H1 (cell line): Measurements from ENCODE around the gene RCSD1. TPM values are rescaled to one million over a fixed set of nuclear protein-coding genes. Genes with fewer than 3 reads are reported as not detected.

Source experiments
- CTCF ChIA-PET: fragments of 300-600 bp; sonication (Branson Sonifier 250); formaldehyde crosslinking; loops from one replicate; lab custom pipeline; 2021; ENCODE audit not compliant: partially characterized antibody; lab: Charles Lee
- POLR2A ChIA-PET: fragments of 300-600 bp; sonication (Branson Sonifier 250); formaldehyde crosslinking; loops from one replicate; lab custom pipeline; 2021; ENCODE audit warnings: inconsistent platforms; ENCODE audit not compliant: partially characterized antibody; lab: Charles Lee
- DNase-seq, 2 experiments: peaks; one replicate each; pipeline versions ENCODE4 v3.0.0 to v3.0.0-alpha.2; 2010 to 2022; ENCODE audit warnings: low spot score in 2 of 2, low read depth in 1 of 2, mixed read lengths in 1 of 2
- FAIRE-seq: peaks from 2 replicates; lab custom pipeline; 2011; peaks lifted over from hg19 to GRCh38; lab: Jason Lieb, UNC
- H2AFZ ChIP-seq: 2 replicates; pipeline ENCODE4 v1.8.1; 2012; ENCODE audit warnings: low read length, inconsistent platforms
- H2AK5ac ChIP-seq: 2 replicates; pipeline ENCODE4 v1.6.1; 2013; ENCODE audit warnings: low read depth, low read length
- H2BK120ac ChIP-seq: replicated peaks from 2 replicates; pipeline ENCODE3; 2013; ENCODE audit warnings: low read depth, low read length, inconsistent platforms
- H2BK12ac ChIP-seq: 2 replicates; pipeline ENCODE4 v1.6.1; 2013; ENCODE audit warnings: low read depth, low read length
- H2BK15ac ChIP-seq: 2 replicates; pipeline ENCODE4 v1.6.1; 2013; ENCODE audit warnings: low read length
- H2BK20ac ChIP-seq: 2 replicates; pipeline ENCODE4 v1.6.1; 2013; ENCODE audit warnings: low read length
- H2BK5ac ChIP-seq: 2 replicates; pipeline ENCODE4 v1.6.1; 2013; ENCODE audit warnings: low read depth, low read length
- H3K14ac ChIP-seq: 2 replicates; pipeline ENCODE4 v1.6.1; 2013; ENCODE audit warnings: inconsistent platforms; ENCODE audit not compliant: insufficient read length
- H3K18ac ChIP-seq: 2 replicates; pipeline ENCODE4 v1.6.1; 2013; ENCODE audit warnings: low read length; ENCODE audit errors: extremely low read depth
- H3K23ac ChIP-seq: 2 replicates; pipeline ENCODE4 v1.6.1; 2013; ENCODE audit warnings: inconsistent platforms; ENCODE audit not compliant: insufficient read length
- H3K23me2 ChIP-seq: 2 replicates; pipeline ENCODE4 v1.6.1; 2013; ENCODE audit warnings: low read depth, low read length
- H3K27ac ChIP-seq: 2 replicates; pipeline ENCODE4 v1.6.1; 2011; ENCODE audit warnings: low read depth, low read length, inconsistent platforms
- H3K27me3 ChIP-seq, 4 experiments: replicated peaks in 1 of 4; 1 replicate in 1 of 4; 2 replicates in 3 of 4; pipeline versions ENCODE4 v1.6.1 to v1.8.1; 2011 to 2013; ENCODE audit warnings: low read length in 3 of 4, mild to moderate bottlenecking in 3 of 4, inconsistent platforms in 2 of 4, mixed read lengths in 2 of 4, moderate library complexity in 1 of 4; ENCODE audit not compliant: control insufficient read depth in 3 of 4, insufficient read depth in 3 of 4; ENCODE audit errors: extremely low read depth in 1 of 4
- H3K36me3 ChIP-seq, 4 experiments: 2 replicates each; pipeline versions ENCODE4 v1.6.1 to v1.8.1; 2011 to 2013; ENCODE audit warnings: mild to moderate bottlenecking in 4 of 4, low read length in 3 of 4, moderate library complexity in 2 of 4, control low read depth in 1 of 4, inconsistent platforms in 1 of 4; ENCODE audit not compliant: insufficient read depth in 4 of 4, control insufficient read depth in 2 of 4
- H3K4ac ChIP-seq: replicated peaks from 2 replicates; pipeline ENCODE3; 2013; ENCODE audit warnings: low read length, low read depth, mixed read lengths, inconsistent platforms; ENCODE audit not compliant: insufficient read length
- H3K4me1 ChIP-seq, 4 experiments: replicated peaks in 1 of 4; 1 replicate in 1 of 4; 2 replicates in 3 of 4; pipeline versions ENCODE4 v1.6.1 to v1.8.1; 2011 to 2013; ENCODE audit warnings: low read length in 3 of 4, inconsistent platforms in 2 of 4, mixed read lengths in 1 of 4; ENCODE audit not compliant: insufficient read depth in 4 of 4, control insufficient read depth in 3 of 4
- H3K4me2 ChIP-seq, 2 experiments: 2 replicates each; pipeline versions ENCODE4 v1.6.1 to v1.8.1; 2011 to 2013; ENCODE audit warnings: low read depth in 2 of 2, low read length in 2 of 2, control low read depth in 1 of 2, inconsistent platforms in 1 of 2, mild to moderate bottlenecking in 1 of 2; ENCODE audit not compliant: insufficient read depth in 1 of 2
- H3K4me3 ChIP-seq, 4 experiments: fragments of 200-600, 300-600 bp in 1 of 4; sonication (generic), shearing (Covaris generic), sonication (Bioruptor Twin) in 1 of 4; 2 replicates each; pipeline versions ENCODE4 v1.5.1 to v1.8.1; 2011 to 2016; ENCODE audit warnings: low read length in 4 of 4, low read depth in 3 of 4, control low read depth in 2 of 4, inconsistent platforms in 2 of 4, mild to moderate bottlenecking in 2 of 4, mixed read lengths in 1 of 4, moderate library complexity in 1 of 4; ENCODE audit not compliant: insufficient read depth in 2 of 4; ENCODE audit errors: extremely low read depth in 1 of 4
- H3K56ac ChIP-seq: replicated peaks from 2 replicates; pipeline ENCODE3; 2013; ENCODE audit warnings: low read depth, mild to moderate bottlenecking, mixed read lengths, low read length, inconsistent platforms; ENCODE audit not compliant: insufficient read length
- H3K79me1 ChIP-seq: 2 replicates; pipeline ENCODE4 v1.6.1; 2013; ENCODE audit warnings: low read depth, low read length, control low read depth
- H3K79me2 ChIP-seq, 2 experiments: 2 replicates each; pipeline versions ENCODE4 v1.6.1 to v1.8.1; 2012 to 2013; ENCODE audit warnings: low read length in 2 of 2, mild to moderate bottlenecking in 2 of 2, inconsistent platforms in 1 of 2; ENCODE audit not compliant: insufficient read depth in 2 of 2, control insufficient read depth in 1 of 2
- H3K9ac ChIP-seq, 4 experiments: replicated peaks in 1 of 4; 1 replicate in 1 of 4; 2 replicates in 3 of 4; pipeline versions ENCODE4 v1.6.1 to v1.8.1; 2011 to 2013; ENCODE audit warnings: low read depth in 3 of 4, low read length in 3 of 4, control low read depth in 2 of 4, mild to moderate bottlenecking in 2 of 4, moderate library complexity in 2 of 4, inconsistent platforms in 1 of 4; ENCODE audit errors: extremely low read depth in 1 of 4
- H3K9me3 ChIP-seq, 2 experiments: 2 replicates each; pipeline versions ENCODE4 v1.6.1 to v1.8.1; 2012 to 2013; ENCODE audit warnings: mild to moderate bottlenecking in 2 of 2, moderate library complexity in 2 of 2, control low read depth in 1 of 2, inconsistent platforms in 1 of 2, low read depth in 1 of 2, low read length in 1 of 2, mixed read lengths in 1 of 2; ENCODE audit not compliant: insufficient read depth in 2 of 2
- H4K20me1 ChIP-seq, 2 experiments: replicated peaks in 1 of 2; 2 replicates each; pipeline versions ENCODE3 to v1.8.1; 2011 to 2013; ENCODE audit warnings: inconsistent platforms in 2 of 2, low read length in 2 of 2, mild to moderate bottlenecking in 1 of 2; ENCODE audit not compliant: insufficient read depth in 2 of 2, control insufficient read depth in 1 of 2
- H4K5ac ChIP-seq: 2 replicates; pipeline ENCODE4 v1.6.1; 2013; ENCODE audit warnings: low read length, low read depth, mixed read lengths, inconsistent platforms; ENCODE audit not compliant: insufficient read length
- H4K8ac ChIP-seq: 2 replicates; pipeline ENCODE4 v1.8.0; 2013; ENCODE audit warnings: mild to moderate bottlenecking, moderate library complexity, low read length, inconsistent platforms; ENCODE audit not compliant: insufficient read depth; ENCODE audit errors: extremely low read depth
- H4K91ac ChIP-seq: replicated peaks from 2 replicates; pipeline ENCODE3; 2013; ENCODE audit warnings: low read length, mixed read lengths, inconsistent platforms; ENCODE audit not compliant: insufficient read length
- CREB1 ChIP-seq: IDR thresholded peaks from 2 replicates; pipeline ENCODE4 v1.6.1; 2012; ENCODE audit warnings: inconsistent platforms
- NRF1 ChIP-seq: IDR thresholded peaks from 2 replicates; pipeline ENCODE4 v1.6.1; 2011; ENCODE audit warnings: mild to moderate bottlenecking, low read depth, low read length, improper control_type of control experiment
- SIN3A ChIP-seq, 2 experiments: IDR thresholded peaks in 1 of 2; conservative IDR thresholded peaks in 1 of 2; 2 replicates each; pipeline ENCODE4 v1.6.1; 2011 to 2012; ENCODE audit warnings: low read length in 2 of 2, improper control_type of control experiment in 1 of 2, low read depth in 1 of 2, mild to moderate bottlenecking in 1 of 2
- SIRT6 ChIP-seq: IDR thresholded peaks from one replicate; pipeline ENCODE4 v1.7.1; 2012; ENCODE audit warnings: low read length, inconsistent platforms
- WGBS, 2 experiments: shearing (Covaris generic) in 1 of 2; methylation state at CpG; one replicate each; pipeline versions ENCODE4 v1.1.6 to v1.1.7; 2013 to 2015; ENCODE audit warnings: low lambda C conversion rate in 2 of 2, mixed read lengths in 2 of 2, inconsistent platforms in 1 of 2, low coverage in 1 of 2, missing lambda C conversion rate in 1 of 2; ENCODE audit not compliant: insufficient replicate concordance in 2 of 2, insufficient coverage in 1 of 2, insufficient read length in 1 of 2; ENCODE audit errors: extremely low coverage in 1 of 2, missing lambda C conversion rate in 1 of 2; 5-methylcytosine and 5-hydroxymethylcytosine counted together
- polyA plus RNA-seq, 7 experiments: library from polyadenylated mRNA; depleted of rRNA in 3 of 7; stranded (reverse) in 5 of 7; unstranded in 2 of 7; fragments of >200 nt in 5 of 7; fragments of 200-250 nt in 2 of 7; gene quantifications; 1 replicate in 5 of 7; 2 replicates in 1 of 7; 4 replicates in 1 of 7; pipeline versions ENCODE4 v1.2.1 to v1.2.3, GENCODE V29; 2011 to 2013; ENCODE audit warnings: missing spikeins in 2 of 7, mixed read lengths in 2 of 7
- total RNA-seq: library from RNA; stranded (reverse); fragmentation: NEBNext Ultra II Directional; extraction: Animal tissue kit (Norgen Biotek cat#: 25700); gene quantifications from 2 replicates; pipeline ENCODE4 v1.2.1, GENCODE V29; 2021
- TF ChIP-seq, protein P1 (sequence below): IDR thresholded peaks from 2 replicates; pipeline ENCODE4 v1.6.1; 2011; ENCODE audit warnings: low read length, improper control_type of control experiment

RCSD1 gene
- total and polyA plus RNA-seq, 2 of the 8 experiments (the other 6 are each of a cell fraction or from before 2014, with no cell fraction given), result 0.47 to 0.69 TPM

- CTCF ChIA-PET, result interaction anchor here (0.7 to 1.4 kb wide), 4 partner anchors 9 to 61 kb away, joined by 3 to 4 read pairs (median 3); no protein-coding TSS in a partner anchor
- no peaks in the 10 kb centered on the region for H3K4me1 ChIP-seq
- no peak overlapping the region for H3K4me3 ChIP-seq
- no peaks in the 10 kb centered on the region for H4K20me1 ChIP-seq
- no peak overlapping the region for H3K4ac ChIP-seq
- WGBS, 2 experiments, result 94% methylated on average over 5 of the region's 5 CpGs; no CpG with 5 or more reads in 1 of the 2 experiments
- no peak overlapping the region for H2BK15ac ChIP-seq
- H3K79me2 ChIP-seq, result no peaks in the 10 kb centered on the region
- H3K27me3 ChIP-seq, result no peaks in the 10 kb centered on the region
- no peak overlapping the region; the same call in 1 of the 2 replicates for H2AFZ ChIP-seq
- TF ChIP-seq NRF1 (no peak), CREB1 (no peak), SIN3A (conservative IDR thresholded peaks at IDR 0.05 in 1 of 2, IDR thresholded peaks at IDR 0.05 in 1 of 2; ENCODE audit: low read depth in 1 of 2, low read length in 2 of 2) (no peak), SIRT6 (no peak)
- TF ChIP-seq, protein P1, sequence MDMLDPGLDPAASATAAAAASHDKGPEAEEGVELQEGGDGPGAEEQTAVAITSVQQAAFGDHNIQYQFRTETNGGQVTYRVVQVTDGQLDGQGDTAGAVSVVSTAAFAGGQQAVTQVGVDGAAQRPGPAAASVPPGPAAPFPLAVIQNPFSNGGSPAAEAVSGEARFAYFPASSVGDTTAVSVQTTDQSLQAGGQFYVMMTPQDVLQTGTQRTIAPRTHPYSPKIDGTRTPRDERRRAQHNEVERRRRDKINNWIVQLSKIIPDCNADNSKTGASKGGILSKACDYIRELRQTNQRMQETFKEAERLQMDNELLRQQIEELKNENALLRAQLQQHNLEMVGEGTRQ, result no peak
- H3K9ac ChIP-seq, result no peak overlapping the region
- no peak overlapping the region for H3K23ac ChIP-seq
- FAIRE-seq, result no peak
- no peak overlapping the region for H2BK20ac ChIP-seq
- H4K5ac ChIP-seq, result no peak overlapping the region
- H3K27ac ChIP-seq, result no peak overlapping the region
- no peaks in the 10 kb centered on the region for H3K23me2 ChIP-seq
- H4K8ac ChIP-seq, result no peak overlapping the region
- no peak for DNase-seq
- H3K79me1 ChIP-seq, result no peaks in the 10 kb centered on the region
- no peak overlapping the region for H3K14ac ChIP-seq
- no peak overlapping the region for H2BK5ac ChIP-seq
- H3K56ac ChIP-seq, result no peak overlapping the region
- H2AK5ac ChIP-seq, result no peak overlapping the region
- no peak overlapping the region for H3K18ac ChIP-seq
- no peaks in the 10 kb centered on the region for H3K9me3 ChIP-seq
- no peak overlapping the region for H2BK12ac ChIP-seq
- H3K36me3 ChIP-seq, result no peaks in the 10 kb centered on the region
- POLR2A ChIA-PET, result no interaction called here
- H2BK120ac ChIP-seq, result no peak overlapping the region
- H4K91ac ChIP-seq, result no peak overlapping the region
- H3K4me2 ChIP-seq, result no peak overlapping the region
These were observed 36.2 kb upstream of the RCSD1 start for GRCh38 chr1:167593860-167594259.
